HepG2 (cell line): ENCODE measurements around the gene CISD3. TPM values are rescaled to one million over a fixed set of nuclear protein-coding genes. Genes with fewer than 3 reads are reported as not detected.

Experiments used
- AHR ChIP-seq: IDR thresholded peaks from 2 replicates; pipeline ENCODE4 v1.6.1; 2018; ENCODE audit warnings: missing genetic modification reagents, missing compliant biosample characterization
- FOXA3 ChIP-seq: IDR thresholded peaks from 2 replicates; pipeline ENCODE4 v1.6.1; 2016; ENCODE audit warnings: missing genetic modification reagents, missing compliant biosample characterization
- KDM3A ChIP-seq: IDR thresholded peaks from 2 replicates; pipeline ENCODE4 v1.6.1; 2018; ENCODE audit warnings: low read depth, missing compliant biosample characterization
- NCOA1 ChIP-seq: sonication (generic); formaldehyde crosslinking; IDR thresholded peaks from 2 replicates; pipeline ENCODE4 v1.9.0; 2021; ENCODE audit warnings: missing genetic modification reagents
- NONO ChIP-seq, 2 experiments: fragments of 450-650 bp in 1 of 2; sonication (generic) in 1 of 2; formaldehyde crosslinking in 1 of 2; IDR thresholded peaks in 1 of 2; conservative IDR thresholded peaks in 1 of 2; 2 replicates each; pipeline versions ENCODE4 v1.6.1 to v1.8.0; 2017 to 2022; ENCODE audit warnings: mild to moderate bottlenecking in 1 of 2, missing genetic modification reagents in 1 of 2, moderate library complexity in 1 of 2
- PTBP1 ChIP-seq: fragments of 200-400 bp; formaldehyde crosslinking; IDR thresholded peaks from 2 replicates; pipeline ENCODE4 v1.6.1; 2018; ENCODE audit warnings: low read length, low read depth; ENCODE audit not compliant: poor library complexity, severe bottlenecking
- SKI ChIP-seq: fragments of 450-650 bp; IDR thresholded peaks from one replicate; pipeline ENCODE4 v1.6.1; 2018; ENCODE audit warnings: mild to moderate bottlenecking; ENCODE audit not compliant: partially characterized antibody
- STAG1 ChIP-seq: sonication (generic); formaldehyde crosslinking; IDR thresholded peaks from 2 replicates; pipeline ENCODE4 v1.4.0; 2020; ENCODE audit warnings: missing genetic modification reagents
- TMF1 ChIP-seq: sonication (generic); formaldehyde crosslinking; IDR thresholded peaks from 2 replicates; pipeline ENCODE4 v1.8.1; 2022; ENCODE audit warnings: low read depth, missing genetic modification reagents
- ZC3H13 ChIP-seq: sonication (generic); formaldehyde crosslinking; IDR thresholded peaks from 2 replicates; pipeline ENCODE4 v1.8.1; 2023; ENCODE audit warnings: mild to moderate bottlenecking, missing genetic modification reagents, moderate library complexity
- ZIK1 ChIP-seq: sonication (generic); formaldehyde crosslinking; IDR thresholded peaks from 2 replicates; pipeline ENCODE4 v1.5.0; 2020; ENCODE audit warnings: mild to moderate bottlenecking, low read depth, missing genetic modification reagents, borderline replicate concordance
- ZMAT3 ChIP-seq: sonication (generic); formaldehyde crosslinking; conservative IDR thresholded peaks from 2 replicates; pipeline ENCODE4 v1.7.0; 2021; ENCODE audit warnings: missing genetic modification reagents
- ZNF281 ChIP-seq: sonication (generic); formaldehyde crosslinking; IDR thresholded peaks from 2 replicates; pipeline ENCODE4 v1.4.0; 2020; ENCODE audit warnings: missing genetic modification reagents, borderline replicate concordance
- ZNF580 ChIP-seq: IDR thresholded peaks from 2 replicates; pipeline ENCODE4 v1.6.1; 2016; ENCODE audit warnings: low read depth, borderline replicate concordance
- polyA plus RNA-seq, 8 experiments: library from polyadenylated mRNA; depleted of rRNA in 3 of 8; stranded (reverse) in 7 of 8; unstranded in 1 of 8; fragments of >200 nt; fragmentation: Illumina TruSeq in 4 of 8; extraction: Trizol in 4 of 8; gene quantifications; 2 replicates each; pipeline versions ENCODE4 v1.2.1 to v1.2.3, GENCODE V29; 2011 to 2016; ENCODE audit warnings: low read depth in 4 of 8, missing spikeins in 1 of 8, mixed read lengths in 1 of 8; ENCODE audit not compliant: insufficient read depth in 1 of 8
- total RNA-seq, 5 experiments: library from RNA; depleted of rRNA; stranded (reverse); fragments of >200 nt; fragmentation: Illumina TruSeq; extraction: Trizol; gene quantifications; 2 replicates each; pipeline ENCODE4 v1.2.3, GENCODE V29; 2016; ENCODE audit warnings: low read depth in 1 of 5
- TF ChIP-seq, protein P1 (sequence below): sonication (generic); formaldehyde crosslinking; IDR thresholded peaks from 2 replicates; pipeline ENCODE4 v1.4.0; 2020; ENCODE audit warnings: missing genetic modification reagents, borderline replicate concordance
- TF ChIP-seq, protein P2 (sequence below): sonication (generic); formaldehyde crosslinking; IDR thresholded peaks from 2 replicates; pipeline ENCODE4 v1.5.0; 2020; ENCODE audit warnings: mild to moderate bottlenecking, missing genetic modification reagents, borderline replicate concordance

The CISD3 gene
- total and polyA plus RNA-seq, 2 of the 13 experiments (the other 11 are each of a cell fraction or from before 2014, with no cell fraction given): 30.0 to 34.1 TPM

DNA sequence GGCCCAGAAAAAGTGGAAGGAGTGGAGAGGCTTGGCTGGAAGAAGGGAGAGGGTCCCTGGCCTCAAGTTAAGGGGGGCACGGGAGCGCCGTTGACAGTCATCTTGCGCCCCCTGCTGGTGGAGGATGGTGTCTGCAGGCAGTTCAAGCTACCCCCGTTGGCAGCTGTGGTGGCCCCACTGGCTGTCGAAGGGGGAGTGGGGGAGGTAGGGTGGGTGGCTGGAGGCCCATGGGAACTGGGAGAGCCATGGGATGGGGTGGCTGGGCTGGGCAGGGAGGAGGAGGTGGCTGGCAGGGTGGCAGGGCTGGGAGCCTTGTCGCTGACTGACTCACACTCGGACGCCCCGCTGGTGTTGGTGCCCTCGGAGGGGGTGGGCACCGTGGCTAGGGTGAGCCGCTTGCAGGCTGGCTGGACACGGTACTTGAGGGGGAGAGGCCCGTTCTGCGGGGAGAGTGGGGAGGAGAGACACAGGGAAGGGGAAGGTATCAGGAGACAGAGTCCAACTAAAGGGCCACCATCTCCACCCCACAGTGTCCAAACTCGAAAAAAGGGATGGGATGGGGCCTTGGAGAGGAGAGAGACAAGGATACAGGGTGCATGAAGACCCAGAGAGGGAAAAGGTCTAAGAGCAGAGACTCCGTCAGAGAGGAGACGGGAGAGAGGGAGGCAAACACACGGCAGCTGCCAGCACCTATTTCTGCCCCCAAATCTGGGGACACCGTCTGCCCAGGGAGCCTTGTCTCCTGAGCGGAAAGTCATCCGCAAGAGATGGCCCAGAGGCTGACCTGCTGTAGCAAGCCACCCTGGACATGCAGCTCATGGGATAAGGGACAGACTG lies 5.2 kb downstream of the CISD3 start (continued):
- TF ChIP-seq, protein P1, sequence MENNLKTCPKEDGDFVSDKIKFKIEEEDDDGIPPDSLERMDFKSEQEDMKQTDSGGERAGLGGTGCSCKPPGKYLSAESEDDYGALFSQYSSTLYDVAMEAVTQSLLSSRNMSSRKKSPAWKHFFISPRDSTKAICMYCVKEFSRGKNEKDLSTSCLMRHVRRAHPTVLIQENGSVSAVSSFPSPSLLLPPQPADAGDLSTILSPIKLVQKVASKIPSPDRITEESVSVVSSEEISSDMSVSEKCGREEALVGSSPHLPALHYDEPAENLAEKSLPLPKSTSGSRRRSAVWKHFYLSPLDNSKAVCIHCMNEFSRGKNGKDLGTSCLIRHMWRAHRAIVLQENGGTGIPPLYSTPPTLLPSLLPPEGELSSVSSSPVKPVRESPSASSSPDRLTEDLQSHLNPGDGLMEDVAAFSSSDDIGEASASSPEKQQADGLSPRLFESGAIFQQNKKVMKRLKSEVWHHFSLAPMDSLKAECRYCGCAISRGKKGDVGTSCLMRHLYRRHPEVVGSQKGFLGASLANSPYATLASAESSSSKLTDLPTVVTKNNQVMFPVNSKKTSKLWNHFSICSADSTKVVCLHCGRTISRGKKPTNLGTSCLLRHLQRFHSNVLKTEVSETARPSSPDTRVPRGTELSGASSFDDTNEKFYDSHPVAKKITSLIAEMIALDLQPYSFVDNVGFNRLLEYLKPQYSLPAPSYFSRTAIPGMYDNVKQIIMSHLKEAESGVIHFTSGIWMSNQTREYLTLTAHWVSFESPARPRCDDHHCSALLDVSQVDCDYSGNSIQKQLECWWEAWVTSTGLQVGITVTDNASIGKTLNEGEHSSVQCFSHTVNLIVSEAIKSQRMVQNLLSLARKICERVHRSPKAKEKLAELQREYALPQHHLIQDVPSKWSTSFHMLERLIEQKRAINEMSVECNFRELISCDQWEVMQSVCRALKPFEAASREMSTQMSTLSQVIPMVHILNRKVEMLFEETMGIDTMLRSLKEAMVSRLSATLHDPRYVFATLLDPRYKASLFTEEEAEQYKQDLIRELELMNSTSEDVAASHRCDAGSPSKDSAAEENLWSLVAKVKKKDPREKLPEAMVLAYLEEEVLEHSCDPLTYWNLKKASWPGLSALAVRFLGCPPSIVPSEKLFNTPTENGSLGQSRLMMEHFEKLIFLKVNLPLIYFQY (CRISPR knock-in tag): no peak
- TF ChIP-seq FOXA3 (CRISPR knock-in tag) (no peak), AHR (CRISPR knock-in tag) (no peak), SKI (no peak), PTBP1 (no peak), NONO (IDR thresholded peaks at IDR 0.05) (no peak), NONO (CRISPR knock-in tag; conservative IDR thresholded peaks at IDR 0.05) (peak; percentile 73), ZNF281 (CRISPR knock-in tag) (peak; percentile 63; the same call in 1 of the 2 replicates), ZMAT3 (no peak), ZIK1 (no peak), NCOA1 (CRISPR knock-in tag) (no peak), KDM3A (peak; percentile 80), ZNF580 (CRISPR knock-in tag) (no peak; the same call in 1 of the 2 replicates), ZC3H13 (CRISPR knock-in tag) (peak; percentile 77; the same call in 1 of the 2 replicates), STAG1 (peak; percentile 78), TMF1 (CRISPR knock-in tag) (no peak)
- TF ChIP-seq, protein P2, sequence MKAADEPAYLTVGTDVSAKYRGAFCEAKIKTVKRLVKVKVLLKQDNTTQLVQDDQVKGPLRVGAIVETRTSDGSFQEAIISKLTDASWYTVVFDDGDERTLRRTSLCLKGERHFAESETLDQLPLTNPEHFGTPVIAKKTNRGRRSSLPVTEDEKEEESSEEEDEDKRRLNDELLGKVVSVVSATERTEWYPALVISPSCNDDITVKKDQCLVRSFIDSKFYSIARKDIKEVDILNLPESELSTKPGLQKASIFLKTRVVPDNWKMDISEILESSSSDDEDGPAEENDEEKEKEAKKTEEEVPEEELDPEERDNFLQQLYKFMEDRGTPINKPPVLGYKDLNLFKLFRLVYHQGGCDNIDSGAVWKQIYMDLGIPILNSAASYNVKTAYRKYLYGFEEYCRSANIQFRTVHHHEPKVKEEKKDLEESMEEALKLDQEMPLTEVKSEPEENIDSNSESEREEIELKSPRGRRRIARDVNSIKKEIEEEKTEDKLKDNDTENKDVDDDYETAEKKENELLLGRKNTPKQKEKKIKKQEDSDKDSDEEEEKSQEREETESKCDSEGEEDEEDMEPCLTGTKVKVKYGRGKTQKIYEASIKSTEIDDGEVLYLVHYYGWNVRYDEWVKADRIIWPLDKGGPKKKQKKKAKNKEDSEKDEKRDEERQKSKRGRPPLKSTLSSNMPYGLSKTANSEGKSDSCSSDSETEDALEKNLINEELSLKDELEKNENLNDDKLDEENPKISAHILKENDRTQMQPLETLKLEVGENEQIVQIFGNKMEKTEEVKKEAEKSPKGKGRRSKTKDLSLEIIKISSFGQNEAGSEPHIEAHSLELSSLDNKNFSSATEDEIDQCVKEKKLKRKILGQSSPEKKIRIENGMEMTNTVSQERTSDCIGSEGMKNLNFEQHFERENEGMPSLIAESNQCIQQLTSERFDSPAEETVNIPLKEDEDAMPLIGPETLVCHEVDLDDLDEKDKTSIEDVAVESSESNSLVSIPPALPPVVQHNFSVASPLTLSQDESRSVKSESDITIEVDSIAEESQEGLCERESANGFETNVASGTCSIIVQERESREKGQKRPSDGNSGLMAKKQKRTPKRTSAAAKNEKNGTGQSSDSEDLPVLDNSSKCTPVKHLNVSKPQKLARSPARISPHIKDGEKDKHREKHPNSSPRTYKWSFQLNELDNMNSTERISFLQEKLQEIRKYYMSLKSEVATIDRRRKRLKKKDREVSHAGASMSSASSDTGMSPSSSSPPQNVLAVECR (CRISPR knock-in tag): peak; percentile 63; the same call in 1 of the 2 replicates
